Astrocyte of the cerebellum (primary cell): Measurements from ENCODE around the gene SLC12A1.

Experiments used
- DNase-seq: peaks from one replicate; pipeline ENCODE4 v3.0.0-alpha.2; 2011; ENCODE audit warnings: low read depth
- H3K4me3 ChIP-seq: 2 replicates; pipeline ENCODE4 v1.5.1; 2011; ENCODE audit warnings: mild to moderate bottlenecking, low read depth, low read length, moderate library complexity
- in situ Hi-C: cut with HindIII; loops from 2 replicates; pipeline ENCODE4 v1.10.0; 2017; ENCODE audit warnings: low sequenced_read_pairs
- TF ChIP-seq, protein P1 (sequence below): IDR thresholded peaks from 2 replicates; pipeline ENCODE4 v1.5.1; 2012; ENCODE audit warnings: low read length, low read depth, moderate library complexity, mild to moderate bottlenecking; ENCODE audit errors: missing control alignments

The SLC12A1 gene

DNA sequence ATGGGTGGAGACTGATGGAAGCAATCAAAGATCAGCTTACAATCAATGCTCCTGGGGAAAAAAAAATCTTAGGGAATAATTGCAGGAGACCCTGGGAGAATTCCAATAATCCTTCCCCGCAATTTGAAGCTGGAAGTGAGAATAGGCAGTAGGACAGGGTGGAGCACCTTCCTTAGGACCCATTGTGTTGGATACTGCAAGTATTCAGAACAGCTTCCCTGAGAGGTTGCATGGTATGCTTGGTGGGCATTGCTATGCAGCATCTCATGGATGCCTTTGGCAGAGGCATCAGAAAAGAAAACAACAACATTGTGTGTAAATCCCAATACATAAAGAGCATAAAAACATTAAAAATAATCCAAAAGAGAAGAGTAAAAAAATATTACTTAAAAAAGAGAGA is 100.5 kb downstream of the SLC12A1 start:
- no peak overlapping the region for H3K4me3 ChIP-seq
- TF ChIP-seq, protein P1, sequence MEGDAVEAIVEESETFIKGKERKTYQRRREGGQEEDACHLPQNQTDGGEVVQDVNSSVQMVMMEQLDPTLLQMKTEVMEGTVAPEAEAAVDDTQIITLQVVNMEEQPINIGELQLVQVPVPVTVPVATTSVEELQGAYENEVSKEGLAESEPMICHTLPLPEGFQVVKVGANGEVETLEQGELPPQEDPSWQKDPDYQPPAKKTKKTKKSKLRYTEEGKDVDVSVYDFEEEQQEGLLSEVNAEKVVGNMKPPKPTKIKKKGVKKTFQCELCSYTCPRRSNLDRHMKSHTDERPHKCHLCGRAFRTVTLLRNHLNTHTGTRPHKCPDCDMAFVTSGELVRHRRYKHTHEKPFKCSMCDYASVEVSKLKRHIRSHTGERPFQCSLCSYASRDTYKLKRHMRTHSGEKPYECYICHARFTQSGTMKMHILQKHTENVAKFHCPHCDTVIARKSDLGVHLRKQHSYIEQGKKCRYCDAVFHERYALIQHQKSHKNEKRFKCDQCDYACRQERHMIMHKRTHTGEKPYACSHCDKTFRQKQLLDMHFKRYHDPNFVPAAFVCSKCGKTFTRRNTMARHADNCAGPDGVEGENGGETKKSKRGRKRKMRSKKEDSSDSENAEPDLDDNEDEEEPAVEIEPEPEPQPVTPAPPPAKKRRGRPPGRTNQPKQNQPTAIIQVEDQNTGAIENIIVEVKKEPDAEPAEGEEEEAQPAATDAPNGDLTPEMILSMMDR = no peak
- no peak for DNase-seq
- in situ Hi-C loops = no loop called here

DNA sequence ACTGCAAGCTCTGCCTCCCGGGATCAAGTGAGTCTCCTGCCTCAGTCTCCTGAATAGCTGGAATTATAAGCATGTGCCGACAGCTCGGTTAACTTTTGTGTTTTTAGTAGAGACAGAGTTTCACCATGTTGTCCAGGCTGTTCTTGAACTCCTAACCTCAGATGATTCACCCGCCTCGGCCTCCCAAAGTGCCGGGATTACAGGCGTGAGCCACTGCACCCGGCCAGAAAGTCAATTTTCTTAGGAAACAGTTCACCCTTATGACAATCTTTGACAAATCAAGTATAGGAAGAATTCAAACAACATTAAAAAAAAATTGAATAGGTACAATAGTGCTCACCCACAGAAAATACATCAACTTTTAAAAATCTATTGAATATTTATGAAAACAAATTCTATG is 101.5 kb downstream of the SLC12A1 start:
- TF ChIP-seq, protein P1 = no peak
- no peak for DNase-seq
- H3K4me3 ChIP-seq = no peak overlapping the region
- in situ Hi-C loops = no loop called here

DNA sequence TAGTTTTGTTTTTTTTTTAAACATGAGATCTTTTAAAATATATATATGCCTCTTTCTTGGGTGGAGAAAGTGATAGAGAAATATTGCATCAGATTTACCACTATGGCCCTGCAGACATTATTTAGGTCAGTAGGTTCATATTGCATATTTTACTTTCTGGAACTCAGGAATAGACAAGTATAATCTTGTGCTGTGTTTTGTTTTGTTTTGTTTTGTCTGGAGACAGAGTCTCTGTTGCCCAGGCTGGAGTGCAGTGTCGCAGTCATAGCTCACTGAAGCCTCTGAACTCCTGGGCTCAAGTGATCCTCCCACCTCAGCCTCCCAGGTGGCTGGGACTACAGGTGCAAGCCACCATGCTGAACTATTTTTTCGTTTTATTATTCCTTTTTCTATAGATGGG is 103.6 kb downstream of the SLC12A1 start:
- TF ChIP-seq, protein P1 = no peak
- no peak for DNase-seq
- in situ Hi-C loops = no loop called here
- H3K4me3 ChIP-seq = no peak overlapping the region

DNA sequence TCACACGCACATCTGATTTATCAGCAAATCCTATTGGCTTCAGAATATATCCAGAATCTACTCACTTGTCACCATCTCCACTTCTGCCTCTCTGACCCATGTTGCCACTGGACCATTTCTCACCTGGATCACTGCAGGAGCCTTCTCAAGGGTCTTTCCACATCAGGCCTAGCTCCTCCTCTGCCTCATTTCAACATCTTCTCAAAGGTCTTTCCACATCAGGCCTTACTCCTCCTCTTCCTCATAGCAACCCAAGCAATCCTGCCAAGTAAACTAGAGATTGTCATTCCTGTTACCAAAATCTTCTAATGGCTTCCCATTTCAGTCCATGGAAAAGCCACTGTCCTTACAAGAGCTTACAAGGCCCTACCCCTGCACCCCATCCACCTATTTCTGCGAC is 107.1 kb downstream of the SLC12A1 start:
- DNase-seq = no peak
- no peak overlapping the region for H3K4me3 ChIP-seq
- in situ Hi-C loops = no loop called here
- TF ChIP-seq, protein P1 = no peak

DNA sequence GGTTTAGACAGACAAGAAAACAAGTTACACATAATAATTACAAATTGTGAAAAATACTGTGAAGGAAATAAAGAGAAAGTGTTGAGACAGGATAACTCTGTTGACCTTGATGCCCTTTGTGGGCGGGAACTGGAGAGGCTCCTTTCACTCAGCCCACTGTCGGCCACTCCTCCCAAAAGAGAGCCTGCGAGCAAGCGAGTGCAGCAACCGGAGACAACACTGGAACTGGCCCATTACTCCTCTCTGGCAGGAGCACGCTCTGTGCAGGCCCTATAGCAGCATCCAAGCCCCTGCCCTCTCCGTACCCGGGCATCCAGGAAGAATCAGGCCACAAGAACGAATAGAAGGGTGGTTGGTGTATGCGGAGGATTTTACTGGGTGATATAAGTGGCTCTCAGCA is 108.9 kb downstream of the SLC12A1 start:
- in situ Hi-C loops = no loop called here
- H3K4me3 ChIP-seq = no peak overlapping the region
- TF ChIP-seq, protein P1 = no peak
- no peak for DNase-seq

DNA sequence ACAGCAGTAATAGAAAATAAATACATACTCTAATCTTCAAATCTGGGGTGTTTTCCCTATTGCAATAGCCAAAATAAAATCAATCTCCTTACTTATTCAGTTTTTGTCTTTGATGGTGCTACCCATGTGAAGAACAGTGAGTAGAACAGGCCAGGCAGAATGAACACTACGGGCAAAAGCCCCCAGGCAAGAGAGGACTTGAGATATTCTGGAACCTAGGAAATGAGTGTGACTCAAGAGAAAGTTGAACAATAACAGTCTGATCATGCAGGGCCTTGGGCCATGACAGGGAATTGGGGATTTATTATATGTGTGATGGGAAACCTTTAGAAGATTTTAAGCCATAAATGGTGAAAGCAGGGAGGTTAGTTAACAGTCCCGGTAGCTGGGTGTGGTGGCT is 111.1 kb downstream of the SLC12A1 start:
- TF ChIP-seq, protein P1 = no peak
- H3K4me3 ChIP-seq = no peak overlapping the region
- in situ Hi-C loops = no loop called here
- no peak for DNase-seq

DNA sequence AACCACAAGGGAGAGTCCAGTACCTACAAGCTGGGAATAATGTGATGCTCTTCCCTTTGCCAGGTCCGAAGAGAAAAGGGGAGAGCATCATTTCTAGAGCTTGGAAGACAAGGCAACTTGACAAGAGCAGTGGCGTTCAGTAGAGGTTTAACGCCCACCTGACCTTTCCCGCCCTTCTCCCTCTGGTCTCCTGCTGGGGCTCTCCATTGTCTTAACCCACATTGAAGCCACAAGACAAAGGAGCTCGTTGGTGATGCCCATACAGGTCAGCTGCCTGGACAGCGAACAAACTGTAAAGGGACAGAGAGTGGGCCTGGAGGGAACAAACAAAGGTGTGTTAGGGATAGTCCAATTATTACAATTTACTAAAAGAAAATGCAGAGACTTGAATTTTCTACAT is 112.0 kb downstream of the SLC12A1 start:
- TF ChIP-seq, protein P1 = no peak
- no peak overlapping the region for H3K4me3 ChIP-seq
- in situ Hi-C loops = no loop called here
- DNase-seq = no peak
